GM18520 (cell line): ENCODE measurements around the gene RALBP1.
"Not testable (repeated sequence)": the region's sequence is repeated elsewhere in the genome, so short reads cannot be mapped to it uniquely, and the experiment has no call there.

ENCODE experiments used
- ATAC-seq: cut with Tn5 transposase; IDR thresholded peaks from one replicate; pipeline ENCODE4 v1.9.1; 2021; ENCODE audit not compliant: unreplicated experiment

RALBP1 gene

GRCh38 chr18:9454061-9454703, 21.1 kb upstream of the RALBP1 start:
- no peak for ATAC-seq

GRCh38 chr18:9455718-9456511, 19.4 kb upstream of the RALBP1 start:
- no peak for ATAC-seq

- ATAC-seq: no peak
Observed at GRCh38 chr18:9466127-9466526, 9.2 kb upstream of the RALBP1 start.

GRCh38 chr18:9466846-9467245, 8.5 kb upstream of the RALBP1 start:
- ATAC-seq: no peak

GRCh38 chr18:9468998-9469397, 6.3 kb upstream of the RALBP1 start:
- ATAC-seq: no peak

- ATAC-seq: no peak
Observed at GRCh38 chr18:9469685-9470084, 5.6 kb upstream of the RALBP1 start.

GRCh38 chr18:9474108-9474982, 968 bp upstream of the RALBP1 start:
- no peak for ATAC-seq

GRCh38 chr18:9475643-9476591, 604 bp downstream of the RALBP1 start:
- ATAC-seq: peak; percentile 14

- ATAC-seq: not testable (repeated sequence)
Observed at GRCh38 chr18:9476949-9477348, 1.6 kb downstream of the RALBP1 start.

- ATAC-seq: no peak
Observed at GRCh38 chr18:9477509-9477908, 2.2 kb downstream of the RALBP1 start.

GRCh38 chr18:9478545-9478944, 3.2 kb downstream of the RALBP1 start:
- no peak for ATAC-seq

- no peak for ATAC-seq
Observed at GRCh38 chr18:9482790-9483189, 7.5 kb downstream of the RALBP1 start.

GRCh38 chr18:9483526-9483925, 8.2 kb downstream of the RALBP1 start:
- no peak for ATAC-seq

- not testable (repeated sequence) for ATAC-seq
Observed at GRCh38 chr18:9484856-9485255, 9.5 kb downstream of the RALBP1 start.

- ATAC-seq: no peak
Observed at GRCh38 chr18:9488538-9488937, 13.2 kb downstream of the RALBP1 start.

- peak; percentile 76 for ATAC-seq
Observed at GRCh38 chr18:9494778-9495331, 19.5 kb downstream of the RALBP1 start.

- no peak for ATAC-seq
Observed at GRCh38 chr18:9495465-9495864, 20.2 kb downstream of the RALBP1 start.

- no peak for ATAC-seq
Observed at GRCh38 chr18:9495916-9496705, 20.8 kb downstream of the RALBP1 start.

GRCh38 chr18:9506046-9506792, 30.9 kb downstream of the RALBP1 start:
- ATAC-seq: no peak
